GM12878 (cell line): ENCODE measurements around the gene PPWD1. TPM values are rescaled to one million over a fixed set of nuclear protein-coding genes. Genes with fewer than 3 reads are reported as not detected.

Experiments
- ATAC-seq: fragments of 200-7000 bp; cut with Tn5 transposase; 3 replicates; pipeline ENCODE4 v1.9.1; 2020; ENCODE audit warnings: mild to moderate bottlenecking, moderate library complexity
- Bru-seq: library from RNA; stranded (reverse); fragments of 400-500 nt; gene quantifications from one replicate; lab custom pipeline; 2021; lab: Mats Ljungman, UMichigan
- BruChase-seq, 2 experiments: library from RNA; stranded (reverse); fragments of 400-500 nt; gene quantifications; one replicate each; lab custom pipeline; 2021; lab: Mats Ljungman, UMichigan
- BruUV-seq: library from RNA; stranded (reverse); fragments of 400-500 nt; replicated peaks from 2 replicates; lab custom pipeline; 2021; lab: Mats Ljungman, UMichigan
- CTCF ChIA-PET: fragments of 300-600 bp; sonication (Branson Sonifier 250); formaldehyde crosslinking; extraction: SDS; loops from one replicate; lab custom pipeline; 2021; ENCODE audit warnings: inconsistent platforms; lab: Yijun Ruan, JAX
- POLR2A ChIA-PET: fragments of 350-600 bp; formaldehyde crosslinking; extraction: SDS; loops from one replicate; lab custom pipeline; 2021; ENCODE audit warnings: inconsistent platforms; lab: Charles Lee
- RAD21 ChIA-PET: fragments of 300-600 bp; sonication (Branson Sonifier 250); formaldehyde crosslinking; loops from one replicate; lab custom pipeline; 2023; ENCODE audit warnings: antibody characterized with exemption; ENCODE audit not compliant: unreplicated experiment; lab: Charles Lee
- SMC1A ChIA-PET: fragments of 300-600 bp; sonication (Branson Sonifier 250); formaldehyde crosslinking; loops from one replicate; lab custom pipeline; 2023; ENCODE audit not compliant: unreplicated experiment, uncharacterized antibody; lab: Charles Lee
- DNase-seq: peaks from one replicate; pipeline ENCODE4 v3.0.0-alpha.2; 2011; ENCODE audit warnings: low read depth, low spot score
- FAIRE-seq: peaks from 3 replicates; lab custom pipeline; 2011; peaks lifted over from hg19 to GRCh38; lab: Jason Lieb, UNC
- H2AFZ ChIP-seq: 2 replicates; pipeline ENCODE4 v1.6.0; 2011; ENCODE audit warnings: low read depth, low read length, control low read depth; ENCODE audit not compliant: control insufficient read depth
- H3K27ac ChIP-seq: 2 replicates; pipeline ENCODE4 v1.5.1; 2011; ENCODE audit warnings: control low read depth; ENCODE audit not compliant: control insufficient read depth, insufficient read depth
- H3K27me3 ChIP-seq, 2 experiments: replicated peaks in 1 of 2; 2 replicates each; pipeline versions ENCODE4 v1.6.0 to v1.6.1; 2011; ENCODE audit warnings: low read length in 1 of 2; ENCODE audit not compliant: control insufficient read depth in 2 of 2, insufficient read depth in 2 of 2
- H3K36me3 ChIP-seq, 2 experiments: 2 replicates each; pipeline ENCODE4 v1.5.1; 2011; ENCODE audit warnings: low read length in 1 of 2; ENCODE audit not compliant: control insufficient read depth in 2 of 2, insufficient read depth in 2 of 2
- H3K4me1 ChIP-seq: 2 replicates; pipeline ENCODE4 v1.6.1; 2011; ENCODE audit warnings: mild to moderate bottlenecking, low read length, moderate library complexity, mixed read lengths; ENCODE audit not compliant: control insufficient read depth, insufficient read depth
- H3K4me2 ChIP-seq: 2 replicates; pipeline ENCODE4 v1.6.0; 2011; ENCODE audit warnings: control low read depth; ENCODE audit not compliant: control insufficient read depth, insufficient read depth
- H3K4me3 ChIP-seq: fragments of 200-600 bp; sonication (generic); 2 replicates; pipeline ENCODE4 v1.5.1; 2016
- H3K79me2 ChIP-seq: 2 replicates; pipeline ENCODE4 v1.6.0; 2011; ENCODE audit warnings: low read length; ENCODE audit not compliant: control insufficient read depth, insufficient read depth
- H3K9ac ChIP-seq: 2 replicates; pipeline ENCODE4 v1.8.0; 2011; ENCODE audit warnings: low read length, control low read depth, mixed read lengths; ENCODE audit not compliant: control insufficient read depth, insufficient read depth
- H3K9me3 ChIP-seq: replicated peaks from 3 replicates; pipeline ENCODE4 v1.5.1; 2011; ENCODE audit warnings: mild to moderate bottlenecking, low read length; ENCODE audit not compliant: control insufficient read depth, insufficient read depth
- H4K20me1 ChIP-seq: 2 replicates; pipeline ENCODE4 v1.6.0; 2011; ENCODE audit not compliant: control insufficient read depth, insufficient read depth
- HDAC6 ChIP-seq: fragments of 200-600 bp; sonication (generic); IDR thresholded peaks from one replicate; pipeline ENCODE4 v1.8.0; 2017; ENCODE audit warnings: antibody characterized with exemption; ENCODE audit not compliant: unreplicated experiment
- POLR2A ChIP-seq: IDR thresholded peaks from 2 replicates; pipeline ENCODE4 v1.6.1; 2011; ENCODE audit warnings: low read depth, mild to moderate bottlenecking, low read length
- SIN3A ChIP-seq: IDR thresholded peaks from 2 replicates; pipeline ENCODE4 v1.6.1; 2012; ENCODE audit warnings: low read depth, low read length, improper control_type of control experiment
- SP1 ChIP-seq: IDR thresholded peaks from one replicate; pipeline ENCODE4 v1.6.1; 2011; ENCODE audit warnings: low read depth, low read length
- STAT3 ChIP-seq: IDR thresholded peaks from 2 replicates; pipeline ENCODE4 v1.6.1; 2011; ENCODE audit warnings: low read depth, low read length, improper control_type of control experiment
- ZSCAN29 ChIP-seq: fragments of 450-650 bp; IDR thresholded peaks from 2 replicates; pipeline ENCODE4 v1.6.1; 2017; ENCODE audit warnings: mild to moderate bottlenecking, moderate library complexity
- WGBS: methylation state at CpG from one replicate; pipeline ENCODE4 v1.1.6; 2016; ENCODE audit warnings: low lambda C conversion rate; ENCODE audit not compliant: insufficient replicate concordance, insufficient coverage; ENCODE audit errors: missing lambda C conversion rate; 5-methylcytosine and 5-hydroxymethylcytosine counted together
- in situ Hi-C: fragments of 300-500 bp; cut with MboI; formaldehyde crosslinking; loops from 9 replicates; pipeline ENCODE4 v1.14.3; 2018; ENCODE audit warnings: mixed read lengths
- intact Hi-C: fragments of 100-400 bp; cut with micrococcal nuclease; formaldehyde crosslinking; loops from one replicate; pipeline ENCODE4 v1.14.2; 2022; ENCODE audit not compliant: unreplicated experiment
- long read RNA-seq, 2 experiments: library from polyadenylated mRNA; unstranded; transcript quantifications; one replicate each; pipeline ENCODE4 v2.0.0, GENCODE V29; 2019 to 2020
- polyA minus RNA-seq, 3 experiments: library from RNA; depleted of rRNA, polyadenylated mRNA; stranded (reverse); fragments of >200 nt; gene quantifications; 2 replicates each; pipeline ENCODE4 v1.2.3, GENCODE V29; 2011
- polyA plus RNA-seq, 11 experiments: library from polyadenylated mRNA; depleted of rRNA in 4 of 11; unstranded in 6 of 11; stranded (reverse) in 5 of 11; fragments of >200 nt; fragmentation: Nextera tagmentation in 4 of 11; fragmentation: Illumina TruSeq in 1 of 11; extraction: Ambion mirVana in 4 of 11; extraction: Trizol in 1 of 11; gene quantifications; 1 replicate in 1 of 11; 2 replicates in 10 of 11; pipeline versions ENCODE4 v1.2.1 to v1.2.3, GENCODE V29; 2011 to 2016; ENCODE audit warnings: inconsistent platforms in 2 of 11, missing spikeins in 2 of 11, low read depth in 1 of 11
- total RNA-seq, 4 experiments: library from RNA; depleted of rRNA in 3 of 4; stranded (reverse); fragments of >200 nt in 3 of 4; fragmentation: Illumina TruSeq in 1 of 4; extraction: Trizol in 1 of 4; gene quantifications; 2 replicates each; pipeline versions ENCODE4 v1.2.1 to v1.2.3, GENCODE V29; 2013 to 2021
- TF ChIP-seq, protein P1 (sequence below): fragments of 450-650 bp; IDR thresholded peaks from 2 replicates; pipeline ENCODE4 v1.6.1; 2016; ENCODE audit warnings: mild to moderate bottlenecking
- TF ChIP-seq, protein P2 (sequence below): fragments of 450-650 bp; IDR thresholded peaks from 2 replicates; pipeline ENCODE4 v1.6.1; 2017; ENCODE audit warnings: mild to moderate bottlenecking
- TF ChIP-seq, protein P3 (sequence below): IDR thresholded peaks from 2 replicates; pipeline ENCODE4 v1.6.1; 2011; ENCODE audit warnings: low read depth, low read length, improper control_type of control experiment, borderline replicate concordance

Gene PPWD1
- total RNA-seq (2013; cell fraction: nucleolus; rRNA removed): 159 TPM in 2 replicates
- total RNA-seq (2014; rRNA removed) (33.0 and 39.9 TPM in 2 replicates), total RNA-seq (2014; rRNA removed; fragmentation: Illumina TruSeq; extraction: Trizol) (52.1 TPM in 2 replicates), total RNA-seq (2021) (28.6 and 31.1 TPM in 2 replicates), polyA plus RNA-seq (2011; rRNA removed) (18.0 and 31.1 TPM in 2 replicates), polyA plus RNA-seq (2014; fragmentation: Illumina TruSeq; extraction: Trizol) (52.2 and 63.3 TPM in 2 replicates), polyA plus RNA-seq (2014; fragmentation: Nextera tagmentation; extraction: Ambion mirVana) (10 to 100 TPM; 41.4 to 45.0 TPM), polyA plus RNA-seq (2014; rRNA removed) (31.3 and 35.0 TPM in 2 replicates), polyA plus RNA-seq (2016; fragmentation: Nextera tagmentation; extraction: Ambion mirVana) (10 to 100 TPM; 52.3 to 53.9 TPM), polyA minus RNA-seq (2011; rRNA and poly(A)+ RNA removed) (19.2 and 29.0 TPM in 2 replicates), Bru-seq, nascent RNA (percentile 91 among the genes with signal in this experiment), BruChase-seq, experiment 1, labeled RNA remaining after a 6-hour chase (percentile 93 among the genes with signal in this experiment), BruChase-seq, experiment 2, labeled RNA remaining after a 2-hour chase (percentile 95 among the genes with signal in this experiment)
- polyA plus RNA-seq (2011; ENCODE audit: low read depth): 22.5 TPM
- polyA plus RNA-seq (2011; cell fraction: cytosol; rRNA removed): 3.9 and 6.5 TPM in 2 replicates
- 25.6 and 31.0 TPM in 2 replicates for polyA plus RNA-seq (2011; cell fraction: nucleus; rRNA removed)
- polyA plus RNA-seq (2012): 30.7 and 32.5 TPM in 2 replicates
- polyA minus RNA-seq (2011; cell fraction: cytosol; rRNA and poly(A)+ RNA removed): 10.7 and 16.3 TPM in 2 replicates
- polyA minus RNA-seq (2011; cell fraction: nucleus; rRNA and poly(A)+ RNA removed): 25.0 and 28.8 TPM in 2 replicates
- long read RNA-seq, experiment 1, transcript PPWD1-201 (11 exons, 2,166 nt): major isoform, 37 of 40 reads
- long read RNA-seq, experiment 1, partial matches to known transcripts: 0 of 40 reads
- long read RNA-seq, experiment 1, other reads (novel, unspliced or antisense): 3 of 40 reads
- long read RNA-seq, experiment 2, transcript PPWD1-201 (11 exons, 2,166 nt): major isoform, 256 of 293 reads
- long read RNA-seq, experiment 2, partial matches to known transcripts: 17 of 293 reads
- long read RNA-seq, experiment 2, other reads (novel, unspliced or antisense): 12 of 293 reads

DNA sequence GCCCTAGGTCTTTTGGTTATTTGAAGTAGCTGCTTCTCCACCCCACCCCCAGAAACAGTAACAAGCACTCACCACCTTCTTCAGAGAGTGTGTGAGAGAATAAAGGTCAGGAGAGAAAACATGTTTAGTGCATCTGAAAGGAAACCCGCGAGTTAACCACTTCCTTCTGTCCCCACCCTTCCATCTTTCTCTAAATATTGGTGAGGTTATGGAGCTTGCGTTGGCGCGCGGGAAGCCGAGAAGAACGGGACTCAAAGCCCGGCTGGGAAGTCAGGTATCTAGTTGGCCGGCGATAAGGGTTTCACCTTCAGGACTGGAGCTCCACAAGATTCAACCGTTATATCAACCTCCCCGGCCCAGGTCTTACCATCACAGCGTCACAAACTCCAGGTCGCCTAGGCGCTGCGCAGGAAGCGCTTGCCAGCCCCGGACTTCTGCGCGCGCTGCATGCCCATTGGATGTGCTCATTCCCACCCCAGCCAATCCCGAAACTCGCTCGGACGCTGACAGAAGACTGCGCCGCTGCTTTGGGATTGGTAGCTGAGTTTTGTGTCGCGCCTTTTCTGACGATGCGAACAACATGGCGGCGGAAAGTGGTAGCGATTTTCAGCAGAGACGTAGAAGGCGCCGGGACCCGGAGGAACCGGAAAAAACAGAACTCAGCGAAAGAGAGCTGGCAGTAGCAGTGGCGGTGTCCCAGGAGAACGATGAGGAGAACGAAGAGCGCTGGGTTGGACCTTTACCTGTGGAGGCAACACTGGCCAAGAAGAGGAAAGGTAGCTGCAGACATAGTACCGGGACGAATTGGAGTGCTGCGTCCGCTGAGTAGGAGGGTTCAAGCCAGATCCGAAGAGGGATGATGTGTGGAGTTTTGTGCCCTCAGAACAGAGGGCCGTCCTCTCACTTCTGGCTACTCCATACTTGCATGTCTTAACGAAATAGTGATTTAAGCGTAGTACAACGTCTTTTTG lies at the start of gene PPWD1, which contains the start of gene CENPK:
Gene PPWD1 (plus strand): TSS at position 566 of the 971 bp plus-strand sequence. CDS start 15 bp downstream, at position 581.
Gene CENPK (minus strand): TSS at position 438 of the 971 bp plus-strand sequence. CDS start 8,261 bp downstream, outside the sequence.
- CTCF ChIA-PET: interaction anchor here (0.6 to 2.3 kb wide), 8 partner anchors 15 to 752 kb away, joined by 3 to 8 read pairs (median 4); no protein-coding TSS in a partner anchor
- H3K4me1 ChIP-seq: peaks cover 3% of the 10 kb centered on the region; the same call in 1 of the 2 replicates
- H3K4me2 ChIP-seq: peak within 1 kb of the TSS; percentile 86
- SMC1A ChIA-PET: interaction anchor here (0.8 to 2.2 kb wide), 10 partner anchors 10 to 752 kb away, joined by 3 to 9 read pairs (median 4); no protein-coding TSS in a partner anchor
- H3K79me2 ChIP-seq: peaks cover 51% of the 10 kb centered on the region
- in situ Hi-C loops (no loop called here), intact Hi-C loops (no loop called here)
- POLR2A ChIA-PET: interaction anchor here (0.6 to 1.7 kb wide), 7 partner anchors 11 to 361 kb away, joined by 3 to 6 read pairs (median 4); no protein-coding TSS in a partner anchor
- peak within 1 kb of the TSS; percentile 67 for H3K27ac ChIP-seq
- ATAC-seq (peak; percentile 99), DNase-seq (peak; percentile 84), FAIRE-seq (peak; percentile 90)
- BruUV-seq: TSS peak; percentile 76
- RAD21 ChIA-PET: interaction anchor here (0.6 to 2.0 kb wide), 9 partner anchors 9 to 752 kb away, joined by 3 to 9 read pairs (median 5); partner anchors contain the start of genes ADAMTS6 and TRIM23
- no peaks in the 10 kb centered on the region for H3K9me3 ChIP-seq
- no peaks in the 10 kb centered on the region for H4K20me1 ChIP-seq
- H3K36me3 ChIP-seq: no peaks in the 10 kb centered on the region
- peak within 1 kb of the TSS; percentile 93 for H3K4me3 ChIP-seq
- H2AFZ ChIP-seq: peak within 1 kb of the TSS; percentile 95
- no peaks in the 10 kb centered on the region for H3K27me3 ChIP-seq
- WGBS: 1% methylated on average over 54 of the region's 54 CpGs
- H3K9ac ChIP-seq: peak within 1 kb of the TSS; percentile 67
- no peak for TF ChIP-seq STAT3
- no peak for TF ChIP-seq ZSCAN29
- TF ChIP-seq SP1: peak; percentile 98
- TF ChIP-seq, protein P1, sequence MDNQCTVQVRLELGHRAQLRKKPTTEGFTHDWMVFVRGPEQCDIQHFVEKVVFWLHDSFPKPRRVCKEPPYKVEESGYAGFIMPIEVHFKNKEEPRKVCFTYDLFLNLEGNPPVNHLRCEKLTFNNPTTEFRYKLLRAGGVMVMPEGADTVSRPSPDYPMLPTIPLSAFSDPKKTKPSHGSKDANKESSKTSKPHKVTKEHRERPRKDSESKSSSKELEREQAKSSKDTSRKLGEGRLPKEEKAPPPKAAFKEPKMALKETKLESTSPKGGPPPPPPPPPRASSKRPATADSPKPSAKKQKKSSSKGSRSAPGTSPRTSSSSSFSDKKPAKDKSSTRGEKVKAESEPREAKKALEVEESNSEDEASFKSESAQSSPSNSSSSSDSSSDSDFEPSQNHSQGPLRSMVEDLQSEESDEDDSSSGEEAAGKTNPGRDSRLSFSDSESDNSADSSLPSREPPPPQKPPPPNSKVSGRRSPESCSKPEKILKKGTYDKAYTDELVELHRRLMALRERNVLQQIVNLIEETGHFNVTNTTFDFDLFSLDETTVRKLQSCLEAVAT: peak; percentile 61; the same call in 1 of the 2 replicates
- TF ChIP-seq, protein P2, sequence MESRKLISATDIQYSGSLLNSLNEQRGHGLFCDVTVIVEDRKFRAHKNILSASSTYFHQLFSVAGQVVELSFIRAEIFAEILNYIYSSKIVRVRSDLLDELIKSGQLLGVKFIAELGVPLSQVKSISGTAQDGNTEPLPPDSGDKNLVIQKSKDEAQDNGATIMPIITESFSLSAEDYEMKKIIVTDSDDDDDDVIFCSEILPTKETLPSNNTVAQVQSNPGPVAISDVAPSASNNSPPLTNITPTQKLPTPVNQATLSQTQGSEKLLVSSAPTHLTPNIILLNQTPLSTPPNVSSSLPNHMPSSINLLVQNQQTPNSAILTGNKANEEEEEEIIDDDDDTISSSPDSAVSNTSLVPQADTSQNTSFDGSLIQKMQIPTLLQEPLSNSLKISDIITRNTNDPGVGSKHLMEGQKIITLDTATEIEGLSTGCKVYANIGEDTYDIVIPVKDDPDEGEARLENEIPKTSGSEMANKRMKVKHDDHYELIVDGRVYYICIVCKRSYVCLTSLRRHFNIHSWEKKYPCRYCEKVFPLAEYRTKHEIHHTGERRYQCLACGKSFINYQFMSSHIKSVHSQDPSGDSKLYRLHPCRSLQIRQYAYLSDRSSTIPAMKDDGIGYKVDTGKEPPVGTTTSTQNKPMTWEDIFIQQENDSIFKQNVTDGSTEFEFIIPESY: no peak
- no peak for TF ChIP-seq HDAC6
- TF ChIP-seq SIN3A: peak; percentile 98
- TF ChIP-seq POLR2A: peak; percentile 92
- TF ChIP-seq, protein P3, sequence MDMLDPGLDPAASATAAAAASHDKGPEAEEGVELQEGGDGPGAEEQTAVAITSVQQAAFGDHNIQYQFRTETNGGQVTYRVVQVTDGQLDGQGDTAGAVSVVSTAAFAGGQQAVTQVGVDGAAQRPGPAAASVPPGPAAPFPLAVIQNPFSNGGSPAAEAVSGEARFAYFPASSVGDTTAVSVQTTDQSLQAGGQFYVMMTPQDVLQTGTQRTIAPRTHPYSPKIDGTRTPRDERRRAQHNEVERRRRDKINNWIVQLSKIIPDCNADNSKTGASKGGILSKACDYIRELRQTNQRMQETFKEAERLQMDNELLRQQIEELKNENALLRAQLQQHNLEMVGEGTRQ: no peak; the same call in 1 of the 2 replicates
